Fibroblast of mammary gland (primary cell): Measurements from ENCODE around the gene ZFR.
"Not testable (repeated sequence)": the region's sequence is repeated elsewhere in the genome, so short reads cannot be mapped to it uniquely, and the experiment has no call there.

Experiments
- DNase-seq: peaks from one replicate; pipeline ENCODE4 v3.0.0-alpha.2; 2010; ENCODE audit warnings: low read depth
- H3K4me3 ChIP-seq: 2 replicates; pipeline ENCODE4 v1.5.1; 2011; ENCODE audit warnings: low read depth, mild to moderate bottlenecking, low read length, moderate library complexity; ENCODE audit not compliant: control insufficient read depth
- TF ChIP-seq, protein P1 (sequence below): conservative IDR thresholded peaks from 2 replicates; pipeline ENCODE4 v1.5.1; 2011; ENCODE audit warnings: low read depth, low read length, inconsistent platforms; ENCODE audit not compliant: control insufficient read depth, insufficient read depth

The ZFR gene

DNA sequence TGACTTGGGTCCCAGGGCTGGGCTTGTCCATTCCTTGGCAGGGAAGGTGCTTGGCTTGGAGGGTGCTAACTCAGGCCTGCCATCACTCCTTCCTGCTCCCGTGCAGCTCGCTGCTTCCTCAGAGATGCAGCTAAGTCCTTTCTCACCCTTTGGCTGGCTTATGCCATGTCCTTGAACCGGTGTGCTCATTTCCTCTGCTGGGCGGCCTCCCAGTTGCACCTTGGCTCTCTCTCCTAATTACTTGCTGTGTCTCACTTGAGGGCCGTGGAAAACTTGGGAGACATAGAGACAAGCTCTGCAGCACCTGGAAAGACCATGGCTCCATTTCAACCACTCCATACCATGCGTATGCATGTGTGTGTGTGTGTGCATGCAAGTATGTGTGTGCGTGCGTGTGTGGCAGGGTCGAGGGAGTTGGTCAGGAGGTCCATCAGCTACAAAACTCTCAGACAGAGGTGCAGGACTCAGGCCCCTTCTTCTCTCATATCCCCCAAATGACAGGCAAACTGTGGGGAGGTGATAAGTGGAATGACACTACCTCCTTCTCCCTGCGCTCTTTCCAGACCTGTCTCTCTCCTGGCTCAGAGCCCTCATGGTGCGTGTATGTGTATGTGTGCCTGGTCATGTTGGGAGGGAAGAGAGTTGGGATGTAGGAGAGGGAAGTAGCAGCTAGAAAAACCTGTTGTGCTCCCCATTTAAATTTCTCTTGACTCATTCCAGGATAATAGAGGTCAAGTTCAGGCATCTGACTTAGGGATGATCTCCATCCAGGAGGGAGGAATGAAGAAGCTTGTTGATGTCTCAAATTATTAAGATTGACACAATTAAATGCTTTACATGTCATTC lies 114.2 kb downstream of the ZFR start:
- no peak overlapping the region for H3K4me3 ChIP-seq
- TF ChIP-seq, protein P1, sequence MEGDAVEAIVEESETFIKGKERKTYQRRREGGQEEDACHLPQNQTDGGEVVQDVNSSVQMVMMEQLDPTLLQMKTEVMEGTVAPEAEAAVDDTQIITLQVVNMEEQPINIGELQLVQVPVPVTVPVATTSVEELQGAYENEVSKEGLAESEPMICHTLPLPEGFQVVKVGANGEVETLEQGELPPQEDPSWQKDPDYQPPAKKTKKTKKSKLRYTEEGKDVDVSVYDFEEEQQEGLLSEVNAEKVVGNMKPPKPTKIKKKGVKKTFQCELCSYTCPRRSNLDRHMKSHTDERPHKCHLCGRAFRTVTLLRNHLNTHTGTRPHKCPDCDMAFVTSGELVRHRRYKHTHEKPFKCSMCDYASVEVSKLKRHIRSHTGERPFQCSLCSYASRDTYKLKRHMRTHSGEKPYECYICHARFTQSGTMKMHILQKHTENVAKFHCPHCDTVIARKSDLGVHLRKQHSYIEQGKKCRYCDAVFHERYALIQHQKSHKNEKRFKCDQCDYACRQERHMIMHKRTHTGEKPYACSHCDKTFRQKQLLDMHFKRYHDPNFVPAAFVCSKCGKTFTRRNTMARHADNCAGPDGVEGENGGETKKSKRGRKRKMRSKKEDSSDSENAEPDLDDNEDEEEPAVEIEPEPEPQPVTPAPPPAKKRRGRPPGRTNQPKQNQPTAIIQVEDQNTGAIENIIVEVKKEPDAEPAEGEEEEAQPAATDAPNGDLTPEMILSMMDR, result no peak
- DNase-seq, result no peak

DNA sequence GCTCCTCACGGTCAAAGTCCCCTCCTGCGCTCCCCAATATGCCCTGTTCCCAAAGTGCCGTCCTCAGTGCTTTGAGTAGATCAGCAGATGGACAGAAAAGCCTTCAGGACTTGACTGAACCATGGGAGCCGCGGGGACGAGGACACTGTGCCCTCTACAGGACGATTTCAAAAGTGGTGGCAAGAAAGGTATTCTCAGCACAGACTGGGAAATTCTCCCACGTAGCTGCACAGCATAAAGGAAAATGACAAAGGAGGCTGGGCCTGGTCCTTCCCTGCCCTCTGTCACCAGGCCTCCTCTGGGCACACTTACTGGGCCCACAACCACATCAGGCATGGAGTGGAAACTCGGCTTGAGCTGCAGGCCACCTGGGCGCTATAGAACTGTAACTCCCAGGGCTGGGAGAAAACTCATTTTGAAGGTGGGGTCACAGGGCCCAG lies 115.1 kb downstream of the ZFR start:
- DNase-seq, result peak; percentile 65
- H3K4me3 ChIP-seq, result no peak overlapping the region
- TF ChIP-seq, protein P1, result peak; percentile 85

DNA sequence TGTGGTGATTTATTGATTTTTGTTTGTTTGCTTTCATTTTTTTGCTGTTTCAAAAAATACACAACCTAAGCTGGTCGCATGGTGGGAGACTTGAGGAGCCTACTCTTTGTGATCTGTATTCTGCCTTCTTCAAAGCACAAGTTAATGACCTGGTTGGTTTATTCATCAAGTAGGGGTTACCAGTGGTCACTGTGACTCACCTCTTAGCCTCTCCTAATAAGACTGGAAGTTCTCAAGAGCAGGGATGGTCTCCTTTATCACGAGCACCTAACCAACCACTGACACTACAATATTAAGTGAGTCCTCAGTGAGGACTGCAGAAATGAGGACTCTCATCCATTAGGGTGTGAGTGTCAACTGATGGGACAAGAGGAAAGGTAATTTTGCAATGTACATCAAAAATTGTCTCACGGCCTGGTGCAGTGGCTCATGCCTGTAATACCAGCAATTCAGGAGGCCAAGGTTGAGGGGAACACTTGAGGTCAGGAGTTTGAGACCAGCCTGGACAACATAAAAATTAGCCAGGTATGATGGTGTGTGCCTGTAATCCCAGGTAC lies 118.2 kb downstream of the ZFR start:
- peak; percentile 60 for DNase-seq
- TF ChIP-seq, protein P1, result no peak

DNA sequence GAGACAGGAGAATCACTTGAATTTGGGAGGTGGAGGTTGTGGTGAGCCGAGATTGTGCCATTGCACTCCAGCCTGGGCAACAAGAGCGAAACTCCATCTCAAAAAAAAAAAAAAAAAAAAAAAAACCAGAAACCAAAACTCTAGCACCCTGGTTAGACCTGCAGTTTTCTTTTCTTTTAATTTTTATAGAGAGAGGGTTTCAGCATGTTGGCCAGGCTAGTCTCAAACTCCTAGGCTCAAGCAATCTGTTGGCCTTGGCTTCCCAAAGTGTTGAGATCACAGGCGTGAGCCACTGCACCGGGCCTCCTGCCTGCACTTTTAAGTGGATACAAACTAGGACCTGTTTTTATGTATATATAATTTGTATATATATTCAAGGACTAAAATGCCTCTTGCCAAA lies 118.9 kb downstream of the ZFR start:
- TF ChIP-seq, protein P1, result no peak
- no peak overlapping the region for H3K4me3 ChIP-seq
- no peak for DNase-seq

More for the DNA sequence above, 118.2 kb downstream of the ZFR start:
- no peak overlapping the region for H3K4me3 ChIP-seq

DNA sequence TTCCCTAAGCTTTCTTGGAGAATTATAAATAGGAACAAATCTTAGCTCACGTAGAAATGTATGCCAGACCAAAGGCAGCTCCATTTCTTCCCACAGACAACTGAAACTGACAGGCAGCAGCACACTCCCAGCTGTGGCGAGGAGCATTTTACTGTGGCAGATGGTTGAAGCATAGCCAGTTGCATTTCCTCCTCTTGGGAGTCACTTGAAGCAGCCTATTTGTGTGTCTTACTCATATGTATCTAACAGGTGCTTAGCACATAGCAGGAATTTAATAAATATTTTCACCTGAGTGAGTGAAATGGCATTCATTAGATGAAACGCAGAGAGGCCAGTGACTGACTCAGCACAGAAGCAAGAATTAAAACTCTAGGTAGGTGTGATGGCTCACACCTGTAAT lies 119.5 kb downstream of the ZFR start:
- H3K4me3 ChIP-seq, result no peak overlapping the region
- TF ChIP-seq, protein P1, result no peak
- DNase-seq, result no peak

DNA sequence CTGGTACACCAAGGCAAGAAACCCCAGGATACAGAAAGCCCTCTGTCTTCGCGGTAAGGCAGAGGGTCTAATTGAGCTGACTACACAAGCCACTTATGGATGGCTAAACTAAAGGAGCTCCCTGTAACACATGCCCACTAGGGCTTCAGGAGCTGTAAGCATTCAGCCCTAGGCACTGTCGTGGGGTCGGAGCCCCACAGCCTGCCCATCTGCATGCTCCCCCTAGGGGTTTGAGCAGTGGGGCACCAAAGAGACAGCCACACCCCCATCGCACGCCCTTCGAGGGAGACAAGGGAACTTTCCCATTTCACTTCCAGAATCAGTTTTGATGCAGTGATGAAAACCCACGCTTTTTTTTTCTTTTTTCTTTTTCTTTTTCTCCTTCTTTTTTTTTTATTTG lies 120.8 kb downstream of the ZFR start:
- DNase-seq, result no peak
- TF ChIP-seq, protein P1, result no peak
- no peak overlapping the region for H3K4me3 ChIP-seq

DNA sequence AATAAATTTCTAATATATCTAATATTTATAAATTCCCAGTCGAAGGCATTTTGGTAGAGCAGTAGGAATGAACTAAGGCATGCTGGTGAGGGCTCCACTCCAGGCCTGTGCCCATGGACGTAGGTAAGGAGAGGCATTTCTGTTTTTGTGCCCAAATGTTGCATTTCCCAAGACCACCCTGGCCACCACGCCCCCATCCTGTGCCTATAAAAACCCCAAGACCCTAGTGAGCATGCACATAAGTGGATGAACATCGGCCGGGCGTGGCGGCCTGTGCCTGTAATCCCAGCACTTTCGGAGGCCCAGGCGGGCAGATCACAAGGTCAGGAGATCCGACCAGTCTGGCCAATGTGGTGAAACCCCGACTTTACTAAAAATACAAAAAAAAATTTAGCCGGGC lies 121.7 kb downstream of the ZFR start:
- H3K4me3 ChIP-seq, result no peak overlapping the region
- DNase-seq, result no peak
- TF ChIP-seq, protein P1, result no peak

DNA sequence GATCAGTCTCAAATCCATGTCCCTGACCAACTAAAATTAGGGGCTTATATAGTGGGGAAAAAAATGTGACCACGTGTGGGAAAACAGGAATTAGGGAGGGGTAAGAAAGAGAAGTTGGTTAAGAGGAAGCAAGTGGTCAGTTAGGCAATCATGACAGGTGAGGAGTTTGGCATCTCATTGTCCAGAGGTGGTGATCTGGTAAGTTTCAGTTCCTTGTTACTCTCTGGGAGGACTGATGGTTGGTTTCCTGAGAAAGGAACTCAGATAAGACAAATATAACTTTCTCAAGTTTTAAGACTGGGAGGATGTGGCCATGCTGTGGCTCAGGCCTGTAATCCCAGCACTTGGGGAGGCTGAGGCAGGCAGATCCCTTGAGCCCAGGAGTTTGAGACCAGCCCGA lies 122.8 kb downstream of the ZFR start:
- H3K4me3 ChIP-seq, DNase-seq: not testable (repeated sequence)
